LoVo (cell line): ENCODE results near the gene POC1A.
"Not testable (repeated sequence)": the region's sequence is repeated elsewhere in the genome, so short reads cannot be mapped to it uniquely, and the experiment has no call there.

ENCODE experiments used
- DNase-seq: peaks from one replicate; pipeline ENCODE4 v3.0.0-alpha.2; 2016; ENCODE audit warnings: low spot score

POC1A gene

DNA sequence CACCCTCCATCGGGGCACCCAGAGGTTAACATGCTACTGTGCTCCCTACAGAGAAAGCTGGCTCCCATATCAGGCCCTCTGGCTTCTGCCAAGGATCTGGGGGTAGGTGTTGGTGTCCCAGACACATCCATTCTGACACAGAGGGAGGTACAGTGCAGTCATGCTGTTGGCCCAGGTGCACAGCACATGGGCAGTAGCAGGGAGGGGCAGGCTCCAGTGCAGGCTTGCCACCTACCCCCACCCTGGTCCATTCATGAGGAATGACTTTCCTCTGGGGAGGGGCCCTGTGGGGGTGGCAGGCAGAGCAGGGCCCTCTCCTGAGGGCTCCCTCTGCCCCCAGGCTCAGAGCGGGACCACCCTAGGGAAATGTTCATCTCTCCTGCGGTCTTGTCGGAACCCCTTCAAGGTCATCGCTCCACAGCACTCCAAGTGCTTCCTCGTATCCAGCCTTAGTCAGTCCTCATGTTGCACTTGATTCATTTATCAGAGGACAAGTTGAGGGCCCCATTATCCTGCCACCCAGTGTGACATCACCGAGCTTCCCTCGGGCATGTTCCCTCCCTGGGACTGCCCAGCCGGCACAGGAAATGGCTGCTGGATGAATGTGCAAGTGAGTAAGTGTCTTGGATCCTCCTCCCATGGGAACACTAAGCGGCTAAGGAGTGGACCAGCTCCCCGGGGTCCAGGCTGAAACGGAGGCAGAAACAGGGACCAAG lies 107.9 kb downstream of the POC1A start:
- peak; percentile 56 for DNase-seq

GRCh38 chr3:52044869-52045619 lies 109.2 kb downstream of the POC1A start:
- no peak for DNase-seq

DNA sequence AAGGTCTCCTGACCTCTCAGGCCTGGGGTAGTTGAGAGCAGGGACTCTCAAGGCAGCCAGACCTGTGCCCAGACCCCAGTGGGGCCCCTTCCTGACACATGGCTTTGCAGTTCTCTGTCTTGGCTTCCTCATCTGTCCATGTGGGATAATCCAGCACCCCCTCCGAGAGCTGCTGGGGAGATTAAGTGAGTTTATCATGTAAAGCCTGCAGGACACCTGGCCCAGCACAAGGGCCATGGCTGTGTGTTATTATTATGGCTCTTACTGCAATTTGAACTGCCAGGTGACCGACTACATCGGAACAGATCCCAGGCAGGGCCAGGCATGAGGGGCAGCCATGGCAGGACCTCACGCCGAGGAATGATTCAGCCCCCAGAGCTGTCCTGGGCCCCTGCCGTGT lies 110.5 kb downstream of the POC1A start:
- DNase-seq, result no peak

GRCh38 chr3:52043039-52043438 lies 111.2 kb downstream of the POC1A start:
- DNase-seq, result not testable (repeated sequence)

- no peak for DNase-seq
Measured at GRCh38 chr3:52041118-52041731, 113.0 kb downstream of the POC1A start.

DNA sequence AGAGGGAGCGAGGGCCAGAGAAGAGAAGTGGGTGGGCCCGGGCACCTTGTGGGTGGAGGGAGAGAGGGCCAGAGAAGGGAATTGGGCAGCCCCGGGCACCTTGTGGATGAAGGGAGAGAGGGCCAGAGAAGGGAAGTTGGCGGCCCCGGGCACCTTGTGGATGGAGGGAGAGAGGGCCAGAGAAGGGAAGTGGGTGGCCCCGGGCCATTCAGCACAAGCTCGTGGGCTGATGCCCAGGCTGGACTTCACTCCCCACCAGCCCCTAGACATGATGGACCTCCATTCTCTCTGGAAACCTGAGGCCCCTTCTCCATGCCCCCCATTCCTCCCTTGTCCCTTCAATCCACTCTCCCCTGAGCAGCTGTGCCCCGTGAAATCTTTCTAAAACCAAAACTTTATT lies 113.6 kb downstream of the POC1A start:
- DNase-seq, result no peak

DNA sequence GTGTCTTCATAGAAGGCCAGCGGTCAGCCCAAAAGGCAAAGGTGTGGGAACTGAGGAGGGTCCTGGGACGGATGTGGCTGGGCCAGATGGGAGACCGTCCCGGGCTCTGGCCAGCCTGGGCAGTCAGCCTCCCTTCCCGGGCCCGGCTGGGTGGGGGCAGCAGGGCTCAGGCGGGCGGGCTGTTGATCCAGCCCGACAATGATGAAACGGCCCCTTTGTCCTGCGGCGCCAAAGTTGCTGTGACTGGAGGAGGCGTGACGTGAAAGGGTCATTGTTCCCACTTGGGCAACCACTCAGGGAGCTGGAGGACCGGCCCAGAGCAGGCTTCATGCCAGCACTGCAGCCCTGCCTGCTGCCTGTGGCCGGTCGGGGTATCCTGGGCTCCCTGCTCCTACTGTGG lies 114.4 kb downstream of the POC1A start:
- DNase-seq, result no peak

DNA sequence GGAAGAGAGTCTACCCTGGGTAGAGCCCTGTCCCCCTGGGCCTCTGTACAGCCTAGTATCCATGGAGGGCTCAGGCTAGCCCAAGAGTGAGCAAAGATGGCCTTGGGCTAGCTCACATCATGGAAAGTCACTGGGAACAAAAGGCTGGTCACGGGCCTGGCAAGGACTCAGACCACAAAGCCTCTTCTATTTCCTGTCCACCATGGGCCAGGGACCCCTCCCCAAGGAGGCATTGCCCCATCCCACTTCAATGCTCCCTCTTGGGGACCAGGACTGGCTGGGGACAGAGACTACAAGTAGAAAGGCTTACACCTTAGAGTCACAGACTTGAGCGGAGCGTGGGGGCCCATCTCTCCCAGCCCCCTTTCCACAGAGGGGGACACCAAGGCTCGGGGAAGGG lies 114.8 kb downstream of the POC1A start:
- no peak for DNase-seq

DNA sequence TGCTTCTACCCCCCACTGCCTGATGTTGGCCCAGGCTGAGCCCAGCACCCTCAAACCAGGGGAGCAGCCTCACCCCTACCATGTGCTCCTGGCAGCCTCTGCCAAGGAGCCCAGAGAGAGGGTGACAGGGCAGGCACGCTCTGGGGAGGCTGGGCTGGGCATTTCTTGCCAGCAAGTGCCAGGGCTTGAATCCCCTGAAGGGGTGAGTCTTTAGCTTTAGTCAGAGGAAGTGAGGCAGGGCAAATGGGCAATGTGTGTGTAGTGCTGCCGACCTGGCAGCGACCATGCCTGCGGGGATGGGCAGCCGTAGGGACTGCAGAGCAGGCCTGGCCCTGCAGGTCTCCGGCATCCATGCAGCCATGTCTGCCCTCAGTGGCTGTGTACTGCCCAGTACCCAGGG lies 116.0 kb downstream of the POC1A start:
- DNase-seq, result no peak

DNA sequence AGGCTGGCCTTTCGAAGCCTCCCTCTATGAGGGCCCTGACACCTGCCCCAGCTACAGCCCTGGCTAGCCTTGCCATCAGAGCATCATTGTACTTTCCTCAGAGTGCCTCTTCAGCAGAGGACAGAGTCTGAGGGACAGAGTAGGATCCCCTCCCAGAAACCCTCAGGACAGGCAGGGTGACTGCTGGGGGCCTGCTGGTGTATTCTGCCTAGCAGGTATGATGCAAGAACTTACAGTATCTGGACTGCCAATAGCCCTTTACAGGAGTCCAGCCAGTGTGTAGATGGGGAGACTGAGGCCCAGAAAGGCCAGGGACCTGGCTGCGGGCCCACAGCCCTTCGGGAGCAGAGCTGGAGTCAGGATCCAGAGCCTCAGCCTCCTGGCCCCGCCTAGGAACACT lies 116.9 kb downstream of the POC1A start:
- no peak for DNase-seq

- DNase-seq, result no peak
Measured at GRCh38 chr3:52036829-52037228, 117.4 kb downstream of the POC1A start.

DNA sequence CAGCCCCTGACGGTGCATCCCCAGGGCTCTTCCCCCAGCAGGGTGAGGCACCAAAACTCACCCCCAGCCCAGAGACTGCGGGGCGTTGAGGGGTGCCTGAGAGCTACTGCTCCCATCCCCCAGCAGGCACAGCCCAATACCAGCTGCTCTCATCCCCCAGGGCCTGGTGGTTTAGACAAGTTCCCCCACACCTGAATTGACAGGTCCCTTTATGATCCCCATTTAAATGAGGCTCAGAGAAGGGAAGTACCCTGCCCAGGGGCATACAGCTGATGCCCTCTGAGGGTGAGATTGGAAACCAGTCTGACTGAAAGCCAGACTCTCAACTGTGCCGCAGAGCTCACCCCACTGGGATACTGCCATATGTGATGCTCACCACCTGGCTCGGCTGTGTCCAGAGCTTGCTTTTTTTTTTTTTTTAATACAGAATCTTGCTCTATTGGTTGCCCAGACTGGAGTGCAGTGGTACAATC lies 118.0 kb downstream of the POC1A start:
- DNase-seq, result no peak

- DNase-seq, result no peak
Measured at GRCh38 chr3:52034651-52035050, 119.6 kb downstream of the POC1A start.

DNA sequence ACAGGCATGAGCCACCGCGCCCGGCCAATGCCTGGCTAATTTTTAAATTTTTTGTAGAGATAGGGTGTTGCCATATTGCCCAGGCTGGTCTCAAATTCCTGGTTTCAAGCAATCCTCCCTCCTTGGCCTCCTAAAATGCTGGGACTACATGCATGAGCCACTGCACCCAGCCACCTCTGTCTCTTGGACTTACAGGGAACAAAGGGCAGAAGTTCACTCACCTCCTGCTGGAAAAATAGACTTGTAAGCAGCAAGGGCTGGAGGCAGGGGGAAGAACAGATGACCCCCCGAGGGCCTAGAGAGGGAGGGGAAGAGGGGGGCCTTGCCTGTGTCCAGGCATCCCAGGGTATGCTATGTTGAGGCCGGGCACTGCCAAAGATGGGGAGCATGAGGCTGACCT lies 120.0 kb downstream of the POC1A start:
- DNase-seq, result no peak

DNA sequence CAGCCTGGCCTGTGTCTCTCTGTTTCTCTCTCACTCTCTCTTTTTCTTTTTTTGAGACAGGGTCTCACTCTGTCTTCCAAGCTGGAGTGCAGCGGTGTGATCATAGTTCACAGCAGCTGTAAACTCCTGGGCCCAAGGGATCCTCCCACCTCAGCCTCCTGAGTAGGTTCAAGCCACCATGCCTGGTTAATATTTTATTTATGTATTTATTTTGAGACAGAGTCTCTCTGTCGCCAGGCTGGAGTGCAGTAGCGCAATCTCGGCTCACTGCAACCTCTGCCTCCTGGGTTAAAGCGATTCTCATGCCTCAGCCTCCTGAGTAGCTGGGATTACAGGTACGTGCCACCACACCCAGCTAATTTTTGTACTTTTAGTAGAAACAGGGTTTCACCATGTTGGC lies 120.5 kb downstream of the POC1A start:
- DNase-seq, result not testable (repeated sequence)

GRCh38 chr3:52032702-52033408 lies 121.4 kb downstream of the POC1A start:
- DNase-seq, result no peak

- no peak for DNase-seq
Measured at GRCh38 chr3:52031896-52032295, 122.3 kb downstream of the POC1A start.

DNA sequence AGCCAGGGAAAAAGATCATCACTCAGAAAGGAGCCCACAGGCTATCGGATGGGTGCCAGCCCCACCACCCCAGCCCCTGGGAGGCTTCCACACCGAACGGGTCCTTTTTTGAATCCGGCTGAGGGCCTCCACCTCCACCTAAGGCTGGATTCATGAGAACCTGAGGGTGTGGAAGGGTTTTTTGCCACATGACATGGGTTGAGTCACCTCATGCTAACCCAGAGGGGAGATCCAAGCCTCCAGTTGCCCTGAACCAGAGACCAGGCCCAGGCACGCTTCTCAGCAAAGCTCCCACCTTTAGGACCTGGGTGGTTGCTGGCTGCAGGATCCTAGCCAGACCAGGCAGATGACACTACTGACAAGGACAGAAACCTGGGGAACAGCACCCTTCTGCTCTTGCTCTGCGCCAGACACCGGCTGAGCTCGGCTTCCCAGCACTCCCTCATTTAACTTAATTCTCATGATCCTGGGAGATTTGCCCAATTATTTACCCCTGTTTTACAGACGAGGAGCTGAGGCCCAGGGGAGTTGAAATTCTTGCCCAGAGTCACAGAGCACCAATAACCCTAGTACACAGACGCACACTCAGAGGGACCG lies 123.4 kb downstream of the POC1A start:
- DNase-seq, result no peak

DNA sequence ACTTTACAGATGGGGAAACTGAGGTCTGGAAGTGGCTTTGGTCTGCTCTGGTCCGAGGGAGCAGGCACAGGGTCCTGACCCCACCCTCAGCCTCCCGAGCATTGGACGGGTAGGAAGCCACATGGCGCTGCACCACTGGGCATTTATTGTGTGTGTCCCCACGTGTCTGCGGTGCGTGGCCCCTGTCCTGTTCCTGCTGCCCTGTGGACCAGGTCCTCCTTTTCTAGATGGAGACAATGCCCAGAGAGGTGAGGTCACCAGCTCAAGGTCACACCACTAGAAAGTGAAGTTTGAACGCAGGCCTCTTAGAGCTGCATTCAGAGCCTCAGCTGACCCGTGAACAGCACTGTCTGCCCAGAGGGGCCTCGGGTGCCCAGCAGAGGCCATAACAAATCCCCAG lies 124.7 kb downstream of the POC1A start:
- DNase-seq, result no peak

GRCh38 chr3:52029053-52029452 lies 125.2 kb downstream of the POC1A start:
- no peak for DNase-seq

GRCh38 chr3:52028572-52028971 lies 125.7 kb downstream of the POC1A start:
- no peak for DNase-seq

DNA sequence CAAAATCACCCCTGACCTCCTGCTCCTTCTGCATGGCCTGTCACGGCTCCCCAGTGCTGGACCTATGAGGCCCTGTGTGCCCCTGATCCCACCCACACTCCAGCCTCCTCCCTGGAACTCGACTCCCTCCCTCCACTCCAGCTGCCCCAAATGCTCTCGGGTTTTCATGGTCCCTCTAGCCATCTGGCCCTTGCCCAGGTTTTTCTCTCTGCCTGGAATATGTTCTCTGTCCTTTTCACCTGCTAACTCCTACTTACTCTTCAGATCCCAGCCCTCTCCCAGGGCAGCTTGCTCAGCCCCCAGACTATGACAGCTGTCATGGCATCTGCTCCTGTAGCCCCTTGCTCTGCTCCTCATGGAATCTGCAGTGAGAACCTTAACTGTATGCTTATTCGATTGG lies 128.2 kb downstream of the POC1A start:
- DNase-seq, result no peak
